Stimulated activated CD4-positive, alpha-beta T cell treated with anti-CD3 and anti-CD28 coated beads, Interleukin-15, amount 100 ng/mL, for 1 hour (primary cell): Measurements from ENCODE around the gene LRRC1.

ENCODE experiments used
- DNase-seq, 2 donors: peaks; one replicate each; pipeline ENCODE4 v3.0.0-alpha.2; 2020; ENCODE audit warnings: low read depth in 1 of 2, low spot score in 1 of 2

Gene LRRC1

GRCh38 chr6:53956068-53956711 is 161.4 kb downstream of the LRRC1 start:
- no peak for DNase-seq

- DNase-seq: no peak
These were observed 162.0 kb downstream of the LRRC1 start for GRCh38 chr6:53956804-53957203.

GRCh38 chr6:53959717-53960116 is 164.9 kb downstream of the LRRC1 start:
- DNase-seq: no peak

- no peak for DNase-seq
These were observed 165.5 kb downstream of the LRRC1 start for GRCh38 chr6:53960311-53960710.

GRCh38 chr6:53961679-53962370 is 167.0 kb downstream of the LRRC1 start:
- DNase-seq: no peak

GRCh38 chr6:53962646-53963045 is 167.8 kb downstream of the LRRC1 start:
- no peak for DNase-seq

GRCh38 chr6:53967415-53967814 is 172.6 kb downstream of the LRRC1 start:
- DNase-seq: no peak
